ENCODE results near the gene METTL15.
"Not testable (repeated sequence)": the region's sequence is repeated elsewhere in the genome, so short reads cannot be mapped to it uniquely, and the experiment has no call there.

Gene METTL15

GRCh38 chr11:28303477-28304191 lies 195.4 kb downstream of the METTL15 start:
- no peak for DNase-seq

GRCh38 chr11:28315440-28315839 lies 207.3 kb downstream of the METTL15 start:
- DNase-seq, result no peak

GRCh38 chr11:28318871-28319270 lies 210.7 kb downstream of the METTL15 start:
- DNase-seq, result no peak

- DNase-seq, result no peak
Observed at GRCh38 chr11:28323621-28324020, 215.4 kb downstream of the METTL15 start.

- DNase-seq, result not testable (repeated sequence)
Observed at GRCh38 chr11:28332393-28332792, 224.2 kb downstream of the METTL15 start.

- no peak for DNase-seq
Observed at GRCh38 chr11:28337701-28338100, 229.5 kb downstream of the METTL15 start.

- DNase-seq, result no peak
Observed at GRCh38 chr11:28338371-28338770, 230.2 kb downstream of the METTL15 start.

- DNase-seq, result no peak
Observed at GRCh38 chr11:28339488-28339887, 231.3 kb downstream of the METTL15 start.

- no peak for DNase-seq
Observed at GRCh38 chr11:28342716-28343115, 234.5 kb downstream of the METTL15 start.

GRCh38 chr11:28343304-28344233 lies 235.4 kb downstream of the METTL15 start:
- DNase-seq, result no peak

- DNase-seq, result no peak
Observed at GRCh38 chr11:28346209-28346608, 238.0 kb downstream of the METTL15 start.

- DNase-seq, result no peak
Observed at GRCh38 chr11:28346721-28347120, 238.5 kb downstream of the METTL15 start.

GRCh38 chr11:28347371-28347770 lies 239.2 kb downstream of the METTL15 start:
- DNase-seq, result no peak

GRCh38 chr11:28350216-28350615 lies 242.0 kb downstream of the METTL15 start:
- DNase-seq, result no peak

GRCh38 chr11:28353991-28354390 lies 245.8 kb downstream of the METTL15 start:
- DNase-seq, result no peak

GRCh38 chr11:28366549-28367346 lies 258.6 kb downstream of the METTL15 start:
- no peak for DNase-seq

GRCh38 chr11:28378095-28378494 lies 269.9 kb downstream of the METTL15 start:
- DNase-seq, result not testable (repeated sequence)
